Endothelial cell of umbilical vein (primary cell): ENCODE data around the gene LINC01488. TPM values are rescaled to one million over a fixed set of nuclear protein-coding genes. Genes with fewer than 3 reads are reported as not detected.

ENCODE experiments used
- BruUV-seq: library from RNA; stranded (reverse); fragments of 400-500 nt; replicated peaks from 2 replicates; lab custom pipeline; 2021; lab: Mats Ljungman, UMichigan
- CTCF ChIA-PET: fragments of 300-600, 350-600 bp; sonication (Branson Sonifier 250); formaldehyde crosslinking; loops from one replicate; lab custom pipeline; 2021; ENCODE audit warnings: antibody characterized with exemption, inconsistent platforms; lab: Charles Lee
- POLR2A ChIA-PET: fragments of 300-600, 350-600 bp; sonication (Branson Sonifier 250); formaldehyde crosslinking; loops from one replicate; lab custom pipeline; 2021; ENCODE audit warnings: antibody characterized with exemption, inconsistent platforms; lab: Charles Lee
- DNase-seq: peaks from one replicate; pipeline ENCODE4 v3.0.0-alpha.2; 2011; ENCODE audit warnings: low read depth, low spot score
- FAIRE-seq: peaks from 2 replicates; lab custom pipeline; 2011; peaks lifted over from hg19 to GRCh38; lab: Jason Lieb, UNC
- H2AFZ ChIP-seq: 2 replicates; pipeline ENCODE4 v1.6.0; 2012; ENCODE audit warnings: low read depth, low read length, control low read depth, inconsistent platforms
- H3K27ac ChIP-seq: 2 replicates; pipeline ENCODE4 v1.5.1; 2011; ENCODE audit warnings: low read depth, mild to moderate bottlenecking, control low read depth, low read length, moderate library complexity; ENCODE audit not compliant: insufficient read depth
- H3K27me3 ChIP-seq, 2 experiments: 2 replicates each; pipeline versions ENCODE4 v1.6.0 to v1.6.1; 2011; ENCODE audit warnings: low read length in 2 of 2, mixed read lengths in 1 of 2; ENCODE audit not compliant: control insufficient read depth in 2 of 2, insufficient read depth in 2 of 2
- H3K36me3 ChIP-seq, 2 experiments: 2 replicates in 1 of 2; 3 replicates in 1 of 2; pipeline ENCODE4 v1.5.1; 2011; ENCODE audit warnings: low read length in 2 of 2, mild to moderate bottlenecking in 1 of 2, moderate library complexity in 1 of 2; ENCODE audit not compliant: control insufficient read depth in 2 of 2, insufficient read depth in 2 of 2; ENCODE audit errors: extremely low read depth in 1 of 2
- H3K4me1 ChIP-seq: 3 replicates; pipeline ENCODE4 v1.5.1; 2011; ENCODE audit warnings: mild to moderate bottlenecking, low read length; ENCODE audit not compliant: control insufficient read depth, insufficient read depth; ENCODE audit errors: extremely low read depth
- H3K4me2 ChIP-seq: 2 replicates; pipeline ENCODE4 v1.6.1; 2011; ENCODE audit warnings: low read length, control low read depth, mixed read lengths; ENCODE audit not compliant: insufficient read depth
- H3K4me3 ChIP-seq, 3 experiments: fragments of 200-600 bp in 1 of 3; sonication (generic), shearing (Covaris generic) in 1 of 3; replicated peaks in 1 of 3; 2 replicates each; pipeline ENCODE4 v1.5.1; 2011 to 2016; ENCODE audit warnings: control low read depth in 3 of 3, low read length in 3 of 3, mild to moderate bottlenecking in 2 of 3, inconsistent platforms in 1 of 3, low read depth in 1 of 3, moderate library complexity in 1 of 3; ENCODE audit not compliant: insufficient read depth in 1 of 3
- H3K79me2 ChIP-seq: 2 replicates; pipeline ENCODE4 v1.6.0; 2012; ENCODE audit warnings: low read length, inconsistent platforms; ENCODE audit not compliant: control insufficient read depth, insufficient read depth
- H3K9ac ChIP-seq: replicated peaks from 2 replicates; pipeline ENCODE3; 2011; ENCODE audit warnings: low read length, control low read depth; ENCODE audit not compliant: insufficient read depth; ENCODE audit errors: extremely low read depth
- H3K9me1 ChIP-seq: replicated peaks from 3 replicates; pipeline ENCODE4 v1.6.0; 2011; ENCODE audit warnings: mild to moderate bottlenecking, low read length; ENCODE audit not compliant: control insufficient read depth, insufficient read depth; ENCODE audit errors: extremely low read depth
- H3K9me3 ChIP-seq: replicated peaks from 2 replicates; pipeline ENCODE4 v1.5.1; 2012; ENCODE audit warnings: low read length, inconsistent platforms; ENCODE audit not compliant: control insufficient read depth, insufficient read depth
- H4K20me1 ChIP-seq: replicated peaks from 2 replicates; pipeline ENCODE3; 2011; ENCODE audit warnings: mild to moderate bottlenecking, low read length; ENCODE audit not compliant: control insufficient read depth, insufficient read depth; ENCODE audit errors: extremely low read depth
- CTCF ChIP-seq, 2 donors: IDR thresholded peaks; 1 replicate in 1 of 2; 2 replicates in 1 of 2; pipeline ENCODE4 v1.5.1; 2011; ENCODE audit warnings: low read length in 2 of 2, mild to moderate bottlenecking in 2 of 2, moderate library complexity in 2 of 2, control low read depth in 1 of 2, inconsistent platforms in 1 of 2, low read depth in 1 of 2; ENCODE audit not compliant: insufficient read depth in 1 of 2; ENCODE audit errors: extremely low read depth in 1 of 2
- EZH2 ChIP-seq: IDR thresholded peaks from 2 replicates; pipeline ENCODE4 v1.6.1; 2012; ENCODE audit warnings: borderline replicate concordance, low read depth, mild to moderate bottlenecking, moderate library complexity, low read length, inconsistent platforms; ENCODE audit not compliant: severe bottlenecking
- GATA2 ChIP-seq: IDR thresholded peaks from 2 replicates; pipeline ENCODE4 v1.7.0; 2011; ENCODE audit warnings: low read depth, mild to moderate bottlenecking, moderate library complexity, mixed read lengths, low read length; ENCODE audit not compliant: insufficient read length, insufficient read depth
- JUN ChIP-seq: IDR thresholded peaks from 2 replicates; pipeline ENCODE4 v1.6.1; 2011; ENCODE audit warnings: borderline replicate concordance, low read depth; ENCODE audit not compliant: insufficient read length, insufficient read depth
- MYC ChIP-seq: IDR thresholded peaks from one replicate; pipeline ENCODE4 v1.6.1; 2011; ENCODE audit warnings: mild to moderate bottlenecking, low read depth, low read length
- POLR2A ChIP-seq: IDR thresholded peaks from 2 replicates; pipeline ENCODE4 v1.6.1; 2012; ENCODE audit warnings: low read depth, mild to moderate bottlenecking, control low read depth, low read length
- POLR2AphosphoS5 ChIP-seq: IDR thresholded peaks from 2 replicates; pipeline ENCODE4 v1.6.1; 2012; ENCODE audit warnings: low read depth, mild to moderate bottlenecking, control low read depth, low read length, moderate library complexity; ENCODE audit not compliant: insufficient read depth
- dilution Hi-C: fragments of 300-500 bp; cut with MboI; formaldehyde crosslinking; loops from one replicate; pipeline ENCODE4 v1.15.0; 2019; ENCODE audit warnings: low sequenced_read_pairs; ENCODE audit not compliant: extremely low pct_ligation_motif_present
- intact Hi-C: fragments of 100-400 bp; cut with micrococcal nuclease; formaldehyde crosslinking; loops from one replicate; pipeline ENCODE4 v1.10.0; 2022
- polyA plus RNA-seq, 4 experiments: library from polyadenylated mRNA; depleted of rRNA in 3 of 4; stranded (reverse) in 3 of 4; unstranded in 1 of 4; fragments of >200 nt; gene quantifications; 2 replicates each; pipeline versions ENCODE4 v1.2.1 to v1.2.3, GENCODE V29; 2011 to 2012; ENCODE audit warnings: missing spikeins in 1 of 4
- total RNA-seq: library from RNA; stranded (reverse); gene quantifications from 2 replicates; pipeline ENCODE4 v1.2.3, GENCODE V29; 2021
- TF ChIP-seq, protein P1 (sequence below): IDR thresholded peaks from 2 replicates; pipeline ENCODE4 v1.6.1; 2011; ENCODE audit not compliant: insufficient read depth, insufficient read length

Gene LINC01488
- total and polyA plus RNA-seq, 2 donors (not counting 3 experiments of a cell fraction or from before 2014, with no cell fraction given) = not detected

- no peaks in the 10 kb centered on the region for H3K9me1 ChIP-seq
- intact Hi-C loops = no loop called here
- no peaks in the 10 kb centered on the region for H3K79me2 ChIP-seq
- FAIRE-seq (no peak), DNase-seq (no peak)
- POLR2A ChIA-PET = no interaction called here
- no peak overlapping the region for H3K9ac ChIP-seq
- H3K4me3 ChIP-seq = no peak overlapping the region
- no peak overlapping the region for H3K4me2 ChIP-seq
- no peaks in the 10 kb centered on the region for H3K9me3 ChIP-seq
- no peaks in the 10 kb centered on the region for H3K36me3 ChIP-seq
- no peaks in the 10 kb centered on the region for H3K27me3 ChIP-seq
- H3K27ac ChIP-seq = no peak overlapping the region
- H3K4me1 ChIP-seq = no peaks in the 10 kb centered on the region
- no peak for TF ChIP-seq JUN
- no peak for TF ChIP-seq EZH2
- no peak for TF ChIP-seq MYC
- no peak for TF ChIP-seq POLR2AphosphoS5
- TF ChIP-seq, protein P1, sequence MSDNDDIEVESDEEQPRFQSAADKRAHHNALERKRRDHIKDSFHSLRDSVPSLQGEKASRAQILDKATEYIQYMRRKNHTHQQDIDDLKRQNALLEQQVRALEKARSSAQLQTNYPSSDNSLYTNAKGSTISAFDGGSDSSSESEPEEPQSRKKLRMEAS = no peak
- no peak for TF ChIP-seq GATA2
- CTCF ChIA-PET = interaction anchor here (1.0 kb wide), 1 partner anchor 209 kb away, joined by 3 read pairs; no protein-coding TSS in a partner anchor
- H4K20me1 ChIP-seq = no peaks in the 10 kb centered on the region
- no TSS peak for BruUV-seq
- H2AFZ ChIP-seq = no peak overlapping the region
- dilution Hi-C loops = no loop called here
These were observed 40.0 kb downstream of the LINC01488 start for GRCh38 chr11:69521457-69521856.

DNA sequence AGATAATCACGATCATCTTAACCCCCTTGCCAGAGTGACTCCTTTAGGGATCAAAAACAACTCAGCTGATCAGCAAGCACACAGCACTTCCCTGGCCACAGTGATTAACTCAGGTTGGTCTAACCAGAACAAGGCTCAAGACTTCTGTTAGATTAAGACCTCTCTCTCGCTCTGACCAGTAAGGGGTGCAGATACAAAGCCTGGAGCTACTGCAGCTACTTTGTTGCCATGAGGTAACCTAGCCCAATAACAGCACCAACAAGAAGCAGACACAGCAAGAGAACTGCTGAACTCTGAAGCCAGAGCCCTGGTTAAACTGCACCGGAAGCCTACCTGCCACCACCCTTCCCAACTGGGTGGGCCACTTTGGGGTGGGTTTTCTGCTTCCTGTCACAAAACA lies 42.0 kb downstream of the LINC01488 start:
- no TSS peak for BruUV-seq
- Histone ChIP-seq H4K20me1 (no peaks in the 10 kb centered on the region), H3K27me3 (no peaks in the 10 kb centered on the region), H3K36me3 (no peaks in the 10 kb centered on the region), H3K9me1 (no peaks in the 10 kb centered on the region), H3K4me1 (no peaks in the 10 kb centered on the region), H3K4me3 (no peak overlapping the region), H3K4me2 (no peak overlapping the region), H3K27ac (no peak overlapping the region), H3K79me2 (no peaks in the 10 kb centered on the region), H2AFZ (no peak overlapping the region), H3K9ac (no peak overlapping the region), H3K9me3 (no peaks in the 10 kb centered on the region)
- no peak for TF ChIP-seq JUN
- TF ChIP-seq, protein P1 = no peak
- no peak for TF ChIP-seq EZH2
- no peak for TF ChIP-seq MYC
- no peak for TF ChIP-seq POLR2A
- no peak for TF ChIP-seq CTCF (IDR thresholded peaks at IDR 0.05; ENCODE audit: extremely low read depth in 1 of 2, insufficient read depth in 1 of 2, low read depth in 1 of 2, low read length in 2 of 2)
- TF ChIP-seq POLR2AphosphoS5 = no peak
- ChIA-PET POLR2A (no interaction called here), CTCF (interaction anchor here (1.0 to 1.1 kb wide), 2 partner anchors 27 to 106 kb away, joined by 3 read pairs; no protein-coding TSS in a partner anchor)
- intact Hi-C loops (no loop called here), dilution Hi-C loops (no loop called here)
- FAIRE-seq (no peak), DNase-seq (no peak)
